ENCODE results near the gene IL17REL. TPM values are rescaled to one million over a fixed set of nuclear protein-coding genes. Genes with fewer than 3 reads are reported as not detected.

The IL17REL gene
- polyA plus RNA-seq, 3 donors = not detected

- Histone ChIP-seq H3K9me3 (replicated peaks in 1 of 2; ENCODE audit: control insufficient read depth in 1 of 2, insufficient read depth in 1 of 2, low read length in 2 of 2) (peaks cover 7 to 11% of the 10 kb centered on the region in 2 donors), H3K4me3 (replicated peaks in 1 of 3; ENCODE audit: low read depth in 2 of 3, low read length in 3 of 3) (no peak overlapping the region), H3K4me2 (replicated peaks; ENCODE audit: extremely low read depth, low read length, poor library complexity, severe bottlenecking) (no peak overlapping the region), H3K79me2 (ENCODE audit: insufficient read depth, low read length) (no peaks in the 10 kb centered on the region), H3K9ac (ENCODE audit: insufficient read depth, low read length, poor library complexity, severe bottlenecking) (no peak overlapping the region), H2AFZ (ENCODE audit: insufficient read depth, low read depth, low read length, poor library complexity, severe bottlenecking) (no peak overlapping the region), H4K20me1 (ENCODE audit: insufficient read depth, low read length) (no peaks in the 10 kb centered on the region), H3K36me3 (replicated peaks in 1 of 2; ENCODE audit: control insufficient read depth in 1 of 2, insufficient read depth in 2 of 2, low read length in 2 of 2) (no peaks in the 10 kb centered on the region), H3K27ac (ENCODE audit: low read depth in 1 of 2, low read length in 2 of 2) (no peak overlapping the region), H3K27me3 (ENCODE audit: control insufficient read depth in 2 of 2, insufficient read depth in 2 of 2, low read length in 2 of 2) (peaks cover 0 to 7% of the 10 kb centered on the region in 2 donors), H3K4me1 (ENCODE audit: control insufficient read depth in 1 of 2, insufficient read depth in 2 of 2, low read length in 2 of 2) (no peaks in the 10 kb centered on the region)
- TF ChIP-seq, protein P1, sequence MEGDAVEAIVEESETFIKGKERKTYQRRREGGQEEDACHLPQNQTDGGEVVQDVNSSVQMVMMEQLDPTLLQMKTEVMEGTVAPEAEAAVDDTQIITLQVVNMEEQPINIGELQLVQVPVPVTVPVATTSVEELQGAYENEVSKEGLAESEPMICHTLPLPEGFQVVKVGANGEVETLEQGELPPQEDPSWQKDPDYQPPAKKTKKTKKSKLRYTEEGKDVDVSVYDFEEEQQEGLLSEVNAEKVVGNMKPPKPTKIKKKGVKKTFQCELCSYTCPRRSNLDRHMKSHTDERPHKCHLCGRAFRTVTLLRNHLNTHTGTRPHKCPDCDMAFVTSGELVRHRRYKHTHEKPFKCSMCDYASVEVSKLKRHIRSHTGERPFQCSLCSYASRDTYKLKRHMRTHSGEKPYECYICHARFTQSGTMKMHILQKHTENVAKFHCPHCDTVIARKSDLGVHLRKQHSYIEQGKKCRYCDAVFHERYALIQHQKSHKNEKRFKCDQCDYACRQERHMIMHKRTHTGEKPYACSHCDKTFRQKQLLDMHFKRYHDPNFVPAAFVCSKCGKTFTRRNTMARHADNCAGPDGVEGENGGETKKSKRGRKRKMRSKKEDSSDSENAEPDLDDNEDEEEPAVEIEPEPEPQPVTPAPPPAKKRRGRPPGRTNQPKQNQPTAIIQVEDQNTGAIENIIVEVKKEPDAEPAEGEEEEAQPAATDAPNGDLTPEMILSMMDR (IDR thresholded peaks at IDR 0.05) = no peak
- no peaks in the 10 kb centered on the region for H3K4me1 Mint-ChIP-seq
- 96% methylated on average over 16 of the region's 18 CpGs for WGBS (ENCODE audit: insufficient coverage)
- no peaks in the 10 kb centered on the region for H3K36me3 Mint-ChIP-seq
- peaks cover 0 to 19% (median 12%) of the 10 kb centered on the region in 7 donors for H3K9me3 Mint-ChIP-seq
- peaks cover 5 to 10% (median 8%) of the 10 kb centered on the region in 3 donors for H3K27me3 Mint-ChIP-seq (ENCODE audit: low read depth in 3 of 3)
- DNase-seq = no peak
- intact Hi-C loops (cut with micrococcal nuclease) = no loop called here
- no peak overlapping the region for H3K27ac Mint-ChIP-seq
- H3K4me3 Mint-ChIP-seq = no peak overlapping the region
Measured at GRCh38 chr22:50051930-50052329, 39.4 kb upstream of the IL17REL start.

DNA sequence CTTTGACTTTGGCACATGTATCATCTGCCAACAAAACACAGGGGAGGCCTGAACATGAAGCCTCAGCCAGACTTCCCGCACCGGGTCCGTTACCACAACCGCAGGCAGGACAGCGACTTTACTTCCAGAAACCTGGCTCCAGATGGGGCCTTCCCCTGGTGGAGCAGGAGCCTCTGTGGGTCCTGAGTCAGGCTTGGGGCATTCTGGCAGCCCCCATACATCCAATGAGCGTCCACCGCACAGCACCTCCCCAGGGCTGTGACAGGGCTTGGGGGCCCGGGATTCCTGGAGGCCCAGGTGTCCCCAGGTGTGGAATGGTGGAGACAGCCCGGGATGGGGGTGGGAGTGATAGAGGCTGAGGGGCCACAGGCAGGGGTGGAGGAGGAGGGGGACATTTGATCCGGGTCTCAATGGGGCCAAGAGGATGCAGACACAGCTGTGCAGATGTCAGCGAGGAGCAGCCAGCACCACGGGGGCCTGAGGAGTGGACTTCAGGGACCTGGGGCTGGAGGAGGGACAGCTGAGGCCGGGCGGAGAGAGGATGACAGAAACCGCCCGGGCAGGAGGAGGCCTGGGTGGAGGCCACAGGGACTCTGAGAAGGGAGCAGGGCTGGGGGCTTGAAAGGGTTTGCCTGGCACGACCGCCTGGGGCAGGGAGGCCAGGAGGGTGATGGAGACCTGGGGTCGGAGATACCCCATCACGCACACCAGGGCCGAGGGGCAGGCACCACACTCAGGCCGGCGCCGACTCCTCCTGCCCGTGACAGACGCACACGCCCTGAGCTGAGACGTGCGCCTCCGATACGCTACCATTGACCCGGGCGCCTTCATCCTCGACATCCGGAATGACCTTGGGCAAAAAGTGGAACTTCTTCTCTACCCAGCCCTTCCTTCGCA lies 37.0 kb upstream of the IL17REL start:
- 96% methylated on average over 22 of the region's 36 CpGs for WGBS (ENCODE audit: insufficient coverage)
- no peak overlapping the region for H3K4me3 Mint-ChIP-seq

More for the DNA sequence above, 37.0 kb upstream of the IL17REL start:
- Histone ChIP-seq H3K9ac (ENCODE audit: insufficient read depth, low read length, poor library complexity, severe bottlenecking) (no peak overlapping the region), H3K79me2 (ENCODE audit: insufficient read depth, low read length) (no peaks in the 10 kb centered on the region), H3K4me1 (ENCODE audit: control insufficient read depth in 1 of 2, insufficient read depth in 2 of 2, low read length in 2 of 2) (peaks cover 0 to 5% of the 10 kb centered on the region in 2 donors), H3K9me3 (replicated peaks in 1 of 2; ENCODE audit: control insufficient read depth in 1 of 2, insufficient read depth in 1 of 2, low read length in 2 of 2) (peaks cover 7 to 11% of the 10 kb centered on the region in 2 donors), H3K4me3 (replicated peaks in 1 of 3; ENCODE audit: low read depth in 2 of 3, low read length in 3 of 3) (no peak overlapping the region), H3K27me3 (ENCODE audit: control insufficient read depth in 2 of 2, insufficient read depth in 2 of 2, low read length in 2 of 2) (peaks cover 0 to under 1% of the 10 kb centered on the region in 2 donors), H4K20me1 (ENCODE audit: insufficient read depth, low read length) (no peaks in the 10 kb centered on the region), H3K36me3 (replicated peaks in 1 of 2; ENCODE audit: control insufficient read depth in 1 of 2, insufficient read depth in 2 of 2, low read length in 2 of 2) (no peaks in the 10 kb centered on the region), H2AFZ (ENCODE audit: insufficient read depth, low read depth, low read length, poor library complexity, severe bottlenecking) (no peak overlapping the region), H3K4me2 (replicated peaks; ENCODE audit: extremely low read depth, low read length, poor library complexity, severe bottlenecking) (no peak overlapping the region), H3K27ac (ENCODE audit: low read depth in 1 of 2, low read length in 2 of 2) (no peak overlapping the region)
- intact Hi-C loops (cut with micrococcal nuclease) = no loop called here
- TF ChIP-seq, protein P1 (IDR thresholded peaks at IDR 0.05) = no peak
- peaks cover 4% of the 10 kb centered on the region for H3K4me1 Mint-ChIP-seq
- H3K9me3 Mint-ChIP-seq = peaks cover 0 to 19% (median 12%) of the 10 kb centered on the region in 7 donors
- peak overlapping the region in 1 of 7 donors; percentile 40 for H3K27ac Mint-ChIP-seq
- H3K36me3 Mint-ChIP-seq = no peaks in the 10 kb centered on the region
- H3K27me3 Mint-ChIP-seq (ENCODE audit: low read depth in 3 of 3) = peaks cover 9 to 16% (median 12%) of the 10 kb centered on the region in 3 donors
- no peak for DNase-seq

Measured in CD14-positive monocyte (primary cell).